HEK293 (cell line): ENCODE results near the gene TIMM8A.

Source experiments
- FEZF1 ChIP-seq: fragments of 450-650 bp; formaldehyde crosslinking; IDR thresholded peaks from 2 replicates; pipeline ENCODE4 v1.5.1; 2016; ENCODE audit warnings: missing biosample characterization, missing genetic modification characterization
- KLF10 ChIP-seq: fragments of 450-650 bp; IDR thresholded peaks from 2 replicates; pipeline ENCODE4 v1.5.1; 2018; ENCODE audit warnings: missing biosample characterization, mild to moderate bottlenecking, missing genetic modification characterization
- REPIN1 ChIP-seq: fragments of 450-650 bp; formaldehyde crosslinking; IDR thresholded peaks from 2 replicates; pipeline ENCODE4 v1.5.1; 2017; ENCODE audit warnings: missing biosample characterization, missing genetic modification characterization, low read depth
- ZFP41 ChIP-seq: fragments of 450-650 bp; formaldehyde crosslinking; IDR thresholded peaks from 2 replicates; pipeline ENCODE4 v1.5.1; 2016; ENCODE audit warnings: missing biosample characterization, missing genetic modification characterization, borderline replicate concordance

DNA sequence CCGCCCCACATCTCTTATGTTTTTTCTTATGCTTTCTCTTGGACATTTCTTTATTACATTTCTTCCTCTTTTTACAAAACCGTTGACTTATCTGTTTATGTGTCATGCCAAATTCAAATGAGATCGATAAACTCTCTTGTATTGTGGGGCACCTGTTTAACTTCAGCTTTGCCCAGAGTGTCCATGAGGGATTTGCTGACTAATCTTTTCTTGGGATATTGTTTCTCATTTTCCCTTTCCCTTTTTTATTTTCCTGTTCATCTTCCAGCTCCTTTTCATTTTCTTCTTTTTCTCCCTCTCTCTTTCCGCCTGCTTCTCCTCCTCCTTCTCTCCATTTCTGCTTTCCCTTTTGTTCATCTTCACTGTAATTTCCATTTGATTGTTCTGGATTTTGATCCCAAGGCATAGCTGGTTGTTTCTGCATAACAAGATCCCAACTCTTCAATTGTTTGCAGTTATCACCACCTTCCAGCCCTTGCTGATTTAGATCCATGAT, 10.7 kb downstream of the TIMM8A start:
- TF ChIP-seq KLF10 (tag by site-specific recombination): no peak
- TF ChIP-seq REPIN1 (tag by site-specific recombination): no peak
- no peak for TF ChIP-seq ZFP41 (tag by site-specific recombination)
- no peak for TF ChIP-seq FEZF1 (tag by site-specific recombination)
